ENCODE data around the gene SMYD3.

Gene SMYD3

DNA sequence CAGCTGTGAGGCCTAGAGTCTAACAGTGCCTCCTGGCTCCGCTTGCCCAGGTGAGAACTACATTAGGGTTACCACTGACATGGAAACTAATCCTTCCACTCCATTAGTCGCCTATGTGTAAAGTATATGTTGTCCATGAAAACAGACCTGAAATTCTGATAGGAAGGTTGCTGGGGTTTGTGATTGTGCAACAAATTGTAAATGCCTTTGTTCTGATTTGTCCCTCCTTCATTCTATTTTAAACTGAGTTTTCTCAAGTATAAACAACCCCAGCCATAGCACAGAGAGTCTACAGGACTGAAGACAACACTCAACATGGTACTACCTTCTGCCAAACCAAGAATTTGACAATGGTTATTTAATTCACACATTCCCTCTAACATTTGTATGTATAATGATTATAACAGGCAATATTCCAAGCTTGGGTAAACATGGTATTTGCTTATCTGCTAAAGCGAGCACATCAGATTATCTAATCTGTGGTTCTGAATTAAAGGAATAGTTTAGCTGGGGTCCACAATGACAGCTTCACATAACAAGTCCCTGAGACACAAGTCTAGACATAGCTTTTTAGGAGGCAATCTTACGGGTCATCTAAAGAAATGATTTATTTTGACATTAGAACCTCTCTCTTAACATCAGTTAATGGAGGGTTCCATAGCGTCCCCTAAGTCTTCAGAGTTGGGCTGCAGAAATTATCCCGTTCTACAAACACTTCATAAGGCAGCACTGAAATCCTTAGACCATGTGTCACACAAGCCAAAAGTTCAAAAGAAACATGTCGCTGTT lies 633.0 kb downstream of the SMYD3 start:
- TF ChIP-seq SPI1 (IDR thresholded peaks at IDR 0.05; ENCODE audit: borderline replicate concordance, low read depth) (no peak), POLR2AphosphoS5 (IDR thresholded peaks at IDR 0.05; ENCODE audit: low read depth) (no peak), GABPA (IDR thresholded peaks at IDR 0.05; ENCODE audit: low read depth) (no peak)
- no peaks in the 10 kb centered on the region for H3K27me3 ChIP-seq (ENCODE audit: insufficient read depth, poor library complexity, severe bottlenecking)
- no peak overlapping the region for H3K4me3 ChIP-seq (replicated peaks; ENCODE audit: insufficient read depth, low read length)
- no peak overlapping the region for H3K27ac ChIP-seq (replicated peaks)
- DNase-seq (ENCODE audit: low read depth in 1 of 2, low spot score in 1 of 2) = no peak

DNA sequence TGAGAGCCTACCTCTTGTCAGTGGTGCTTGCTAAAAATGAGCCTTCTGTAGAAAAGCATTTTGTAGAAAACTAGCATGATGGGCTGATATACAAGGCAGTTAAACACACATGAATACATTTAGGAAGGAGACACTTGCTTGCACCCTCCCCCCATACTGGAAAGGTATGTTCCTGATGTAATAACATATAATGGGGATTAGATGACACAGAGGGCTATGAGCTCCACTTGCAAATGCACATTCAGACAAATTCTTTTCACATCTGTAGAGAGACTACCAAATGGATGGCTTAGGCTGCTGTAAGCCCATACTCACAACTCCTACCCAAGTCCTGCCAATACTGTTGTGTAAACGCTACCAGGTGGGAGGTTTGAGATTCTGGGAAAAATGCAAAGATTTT lies 634.0 kb downstream of the SMYD3 start:
- DNase-seq (ENCODE audit: low read depth in 1 of 2, low spot score in 1 of 2) = no peak
- H3K27me3 ChIP-seq (ENCODE audit: insufficient read depth, poor library complexity, severe bottlenecking) = no peaks in the 10 kb centered on the region
- H3K4me3 ChIP-seq (replicated peaks; ENCODE audit: insufficient read depth, low read length) = no peak overlapping the region
- no peak overlapping the region for H3K27ac ChIP-seq (replicated peaks)
- TF ChIP-seq POLR2AphosphoS5 (IDR thresholded peaks at IDR 0.05; ENCODE audit: low read depth) (no peak), SPI1 (IDR thresholded peaks at IDR 0.05; ENCODE audit: borderline replicate concordance, low read depth) (no peak), GABPA (IDR thresholded peaks at IDR 0.05; ENCODE audit: low read depth) (no peak)
- TF ChIP-seq, protein P1, sequence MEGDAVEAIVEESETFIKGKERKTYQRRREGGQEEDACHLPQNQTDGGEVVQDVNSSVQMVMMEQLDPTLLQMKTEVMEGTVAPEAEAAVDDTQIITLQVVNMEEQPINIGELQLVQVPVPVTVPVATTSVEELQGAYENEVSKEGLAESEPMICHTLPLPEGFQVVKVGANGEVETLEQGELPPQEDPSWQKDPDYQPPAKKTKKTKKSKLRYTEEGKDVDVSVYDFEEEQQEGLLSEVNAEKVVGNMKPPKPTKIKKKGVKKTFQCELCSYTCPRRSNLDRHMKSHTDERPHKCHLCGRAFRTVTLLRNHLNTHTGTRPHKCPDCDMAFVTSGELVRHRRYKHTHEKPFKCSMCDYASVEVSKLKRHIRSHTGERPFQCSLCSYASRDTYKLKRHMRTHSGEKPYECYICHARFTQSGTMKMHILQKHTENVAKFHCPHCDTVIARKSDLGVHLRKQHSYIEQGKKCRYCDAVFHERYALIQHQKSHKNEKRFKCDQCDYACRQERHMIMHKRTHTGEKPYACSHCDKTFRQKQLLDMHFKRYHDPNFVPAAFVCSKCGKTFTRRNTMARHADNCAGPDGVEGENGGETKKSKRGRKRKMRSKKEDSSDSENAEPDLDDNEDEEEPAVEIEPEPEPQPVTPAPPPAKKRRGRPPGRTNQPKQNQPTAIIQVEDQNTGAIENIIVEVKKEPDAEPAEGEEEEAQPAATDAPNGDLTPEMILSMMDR (IDR thresholded peaks at IDR 0.05; ENCODE audit: insufficient read depth, low read length) = no peak
- TF ChIP-seq, protein P2, sequence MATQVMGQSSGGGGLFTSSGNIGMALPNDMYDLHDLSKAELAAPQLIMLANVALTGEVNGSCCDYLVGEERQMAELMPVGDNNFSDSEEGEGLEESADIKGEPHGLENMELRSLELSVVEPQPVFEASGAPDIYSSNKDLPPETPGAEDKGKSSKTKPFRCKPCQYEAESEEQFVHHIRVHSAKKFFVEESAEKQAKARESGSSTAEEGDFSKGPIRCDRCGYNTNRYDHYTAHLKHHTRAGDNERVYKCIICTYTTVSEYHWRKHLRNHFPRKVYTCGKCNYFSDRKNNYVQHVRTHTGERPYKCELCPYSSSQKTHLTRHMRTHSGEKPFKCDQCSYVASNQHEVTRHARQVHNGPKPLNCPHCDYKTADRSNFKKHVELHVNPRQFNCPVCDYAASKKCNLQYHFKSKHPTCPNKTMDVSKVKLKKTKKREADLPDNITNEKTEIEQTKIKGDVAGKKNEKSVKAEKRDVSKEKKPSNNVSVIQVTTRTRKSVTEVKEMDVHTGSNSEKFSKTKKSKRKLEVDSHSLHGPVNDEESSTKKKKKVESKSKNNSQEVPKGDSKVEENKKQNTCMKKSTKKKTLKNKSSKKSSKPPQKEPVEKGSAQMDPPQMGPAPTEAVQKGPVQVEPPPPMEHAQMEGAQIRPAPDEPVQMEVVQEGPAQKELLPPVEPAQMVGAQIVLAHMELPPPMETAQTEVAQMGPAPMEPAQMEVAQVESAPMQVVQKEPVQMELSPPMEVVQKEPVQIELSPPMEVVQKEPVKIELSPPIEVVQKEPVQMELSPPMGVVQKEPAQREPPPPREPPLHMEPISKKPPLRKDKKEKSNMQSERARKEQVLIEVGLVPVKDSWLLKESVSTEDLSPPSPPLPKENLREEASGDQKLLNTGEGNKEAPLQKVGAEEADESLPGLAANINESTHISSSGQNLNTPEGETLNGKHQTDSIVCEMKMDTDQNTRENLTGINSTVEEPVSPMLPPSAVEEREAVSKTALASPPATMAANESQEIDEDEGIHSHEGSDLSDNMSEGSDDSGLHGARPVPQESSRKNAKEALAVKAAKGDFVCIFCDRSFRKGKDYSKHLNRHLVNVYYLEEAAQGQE (IDR thresholded peaks at IDR 0.05; ENCODE audit: insufficient replicate concordance, low read depth) = no peak

DNA sequence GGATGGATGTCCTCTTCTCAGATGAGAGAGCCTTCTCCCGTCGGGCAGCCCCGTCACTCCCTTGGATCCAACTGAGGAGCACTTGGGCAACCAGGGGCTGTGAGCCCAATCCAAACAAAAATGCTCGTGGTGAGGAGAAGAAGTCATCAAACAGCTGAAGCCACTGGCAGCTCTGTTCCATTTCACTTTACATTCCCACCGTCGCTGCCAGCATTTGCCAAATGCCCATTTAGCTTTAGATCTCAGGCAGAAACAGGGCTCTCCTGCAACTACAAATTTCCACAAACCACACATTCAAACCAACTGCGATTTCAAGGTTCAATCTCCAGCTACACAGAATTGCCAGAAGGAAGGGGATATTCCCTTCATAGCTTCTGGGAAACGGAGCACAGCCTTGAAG lies 634.6 kb downstream of the SMYD3 start:
- H3K27me3 ChIP-seq (ENCODE audit: insufficient read depth, poor library complexity, severe bottlenecking) = no peaks in the 10 kb centered on the region
- no peak for TF ChIP-seq GABPA (IDR thresholded peaks at IDR 0.05; ENCODE audit: low read depth)
- TF ChIP-seq, protein P2 (IDR thresholded peaks at IDR 0.05; ENCODE audit: insufficient replicate concordance, low read depth) = no peak
- TF ChIP-seq POLR2AphosphoS5 (IDR thresholded peaks at IDR 0.05; ENCODE audit: low read depth) = no peak
- no peak for TF ChIP-seq SPI1 (IDR thresholded peaks at IDR 0.05; ENCODE audit: borderline replicate concordance, low read depth)
- TF ChIP-seq, protein P1 (IDR thresholded peaks at IDR 0.05; ENCODE audit: insufficient read depth, low read length) = no peak
- no peak overlapping the region for H3K27ac ChIP-seq (replicated peaks)
- no peak for DNase-seq (ENCODE audit: low read depth in 1 of 2, low spot score in 1 of 2)
- no peak overlapping the region for H3K4me3 ChIP-seq (replicated peaks; ENCODE audit: insufficient read depth, low read length)

DNA sequence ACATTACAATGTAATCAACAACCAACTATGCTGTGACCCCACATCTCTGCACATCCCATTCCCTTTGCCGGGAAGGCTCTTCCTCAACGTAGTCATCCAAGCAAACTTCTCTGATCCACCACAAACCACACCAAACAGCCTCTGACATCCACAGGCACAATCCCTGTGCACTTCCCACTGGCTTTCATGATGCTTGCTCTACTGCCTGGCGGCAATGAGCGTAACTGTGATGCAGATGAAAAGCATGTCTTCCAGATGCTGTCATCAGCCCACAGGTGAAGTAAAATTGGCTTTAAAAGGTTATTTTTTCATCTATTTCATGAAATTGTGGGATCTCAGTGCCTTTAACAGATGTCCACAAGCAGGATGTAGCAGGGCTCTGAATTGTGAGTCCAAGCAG lies 635.2 kb downstream of the SMYD3 start:
- no peak for DNase-seq (ENCODE audit: low read depth in 1 of 2, low spot score in 1 of 2)
- TF ChIP-seq, protein P2 (IDR thresholded peaks at IDR 0.05; ENCODE audit: insufficient replicate concordance, low read depth) = no peak
- TF ChIP-seq, protein P1 (IDR thresholded peaks at IDR 0.05; ENCODE audit: insufficient read depth, low read length) = no peak
- no peak for TF ChIP-seq SPI1 (IDR thresholded peaks at IDR 0.05; ENCODE audit: borderline replicate concordance, low read depth)
- TF ChIP-seq GABPA (IDR thresholded peaks at IDR 0.05; ENCODE audit: low read depth) = no peak
- Histone ChIP-seq H3K27ac (replicated peaks) (no peak overlapping the region), H3K27me3 (ENCODE audit: insufficient read depth, poor library complexity, severe bottlenecking) (no peaks in the 10 kb centered on the region), H3K4me3 (replicated peaks; ENCODE audit: insufficient read depth, low read length) (no peak overlapping the region)
